Measurements from ENCODE around the gene ARL2BP. TPM values are rescaled to one million over a fixed set of nuclear protein-coding genes. Genes with fewer than 3 reads are reported as not detected.

The ARL2BP gene
- total and polyA plus RNA-seq, 9 of the 15 experiments (the other 6 are each of a cell fraction or from before 2014, with no cell fraction given) = 16.7 to 41.8 (median 27.2) TPM

GRCh38 chr16:57244767-57245471 lies at the start of gene ARL2BP (continued):
- TF ChIP-seq ZBTB40 (IDR thresholded peaks at IDR 0.05) (peak; percentile 78), ZBTB40 (CRISPR knock-in tag; IDR thresholded peaks at IDR 0.05) (no peak), THRB (CRISPR knock-in tag; conservative IDR thresholded peaks at IDR 0.05) (no peak), ESRRB (CRISPR knock-in tag; IDR thresholded peaks at IDR 0.05; ENCODE audit: borderline replicate concordance) (no peak), SOX6 (IDR thresholded peaks at IDR 0.05) (peak; percentile 50; the same call in 1 of the 2 replicates), MCM2 (IDR thresholded peaks at IDR 0.05; ENCODE audit: low read depth) (no peak), SIN3B (IDR thresholded peaks at IDR 0.05; ENCODE audit: low read depth) (no peak), ZNF639 (CRISPR knock-in tag; conservative IDR thresholded peaks at IDR 0.05 in 1 of 2, IDR thresholded peaks at IDR 0.05 in 1 of 2) (peak in 1 of 2 experiments; percentile 87; a peak in 2 of 4 replicates), NR0B1 (IDR thresholded peaks at IDR 0.05; ENCODE audit: partially characterized antibody) (no peak), NCOA2 (IDR thresholded peaks at IDR 0.05; ENCODE audit: partially characterized antibody in 2 of 2) (no peak), HMGN3 (IDR thresholded peaks at IDR 0.05; ENCODE audit: borderline replicate concordance, extremely low read depth, insufficient read length, low read depth, low read length) (peak; percentile 54), CBX3 (IDR thresholded peaks at IDR 0.05; ENCODE audit: borderline replicate concordance in 1 of 2, low read length in 2 of 2) (peak in 1 of 2 experiments; percentile 12; a peak in 1 of 3 replicates), GABPB2 (CRISPR knock-in tag; conservative IDR thresholded peaks at IDR 0.05) (no peak)

All from K562 (cell line).